ENCODE measurements around the gene SLC35F4. TPM values are rescaled to one million over a fixed set of nuclear protein-coding genes. Genes with fewer than 3 reads are reported as not detected.
"Not testable (repeated sequence)": the region's sequence is repeated elsewhere in the genome, so short reads cannot be mapped to it uniquely, and the experiment has no call there.

SLC35F4 gene
- total RNA-seq, 1 donor from 2014 or later = not detected

DNA sequence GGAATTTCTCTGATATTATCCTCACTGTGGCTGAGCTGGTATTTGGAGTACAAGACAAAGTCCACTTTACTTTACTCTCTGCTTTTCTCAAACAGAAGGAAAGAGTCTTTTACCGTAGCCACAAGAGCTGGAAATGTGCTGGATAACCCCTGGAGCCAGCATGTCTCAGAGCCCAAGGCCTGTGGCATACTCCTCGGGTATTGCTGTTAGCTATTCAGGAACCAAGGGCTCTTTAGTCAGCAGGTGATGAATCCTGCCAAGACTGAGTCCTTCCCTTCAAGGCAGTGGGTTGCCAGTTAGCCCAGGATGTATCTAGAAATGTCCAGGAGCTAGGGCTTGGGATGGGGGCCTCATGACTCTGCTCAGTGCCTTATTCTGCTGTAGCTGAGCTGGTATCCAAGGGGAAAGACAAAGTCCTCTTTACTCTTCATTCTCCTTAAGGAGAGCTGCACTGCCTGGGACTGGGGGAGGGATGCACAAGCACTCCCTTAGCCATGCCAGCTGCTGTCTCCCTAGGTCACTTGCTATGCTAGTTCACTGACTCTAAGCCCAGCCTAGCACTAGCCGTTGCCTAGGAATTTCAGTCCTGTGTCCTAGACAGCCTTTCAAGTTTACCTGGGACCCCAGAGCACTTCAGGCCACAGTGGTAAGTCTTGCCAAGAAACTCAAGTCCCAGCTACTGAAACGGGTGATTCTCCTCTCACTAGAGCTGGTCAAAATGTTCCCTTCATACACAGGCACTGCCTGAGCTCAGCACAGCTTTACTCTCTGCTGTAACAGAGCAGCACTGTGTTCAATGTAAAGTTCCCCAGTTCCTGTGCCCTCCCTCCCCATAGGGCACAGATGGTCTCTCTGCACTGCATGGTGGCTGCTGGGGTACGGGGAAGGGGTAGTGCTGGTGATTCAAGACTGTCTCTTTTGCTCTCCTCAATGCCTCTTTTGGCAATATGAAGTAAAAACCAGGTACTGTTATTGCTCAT, 136.4 kb downstream of the SLC35F4 start:
- DNase-seq (ENCODE audit: low read depth, low spot score) = no peak

DNA sequence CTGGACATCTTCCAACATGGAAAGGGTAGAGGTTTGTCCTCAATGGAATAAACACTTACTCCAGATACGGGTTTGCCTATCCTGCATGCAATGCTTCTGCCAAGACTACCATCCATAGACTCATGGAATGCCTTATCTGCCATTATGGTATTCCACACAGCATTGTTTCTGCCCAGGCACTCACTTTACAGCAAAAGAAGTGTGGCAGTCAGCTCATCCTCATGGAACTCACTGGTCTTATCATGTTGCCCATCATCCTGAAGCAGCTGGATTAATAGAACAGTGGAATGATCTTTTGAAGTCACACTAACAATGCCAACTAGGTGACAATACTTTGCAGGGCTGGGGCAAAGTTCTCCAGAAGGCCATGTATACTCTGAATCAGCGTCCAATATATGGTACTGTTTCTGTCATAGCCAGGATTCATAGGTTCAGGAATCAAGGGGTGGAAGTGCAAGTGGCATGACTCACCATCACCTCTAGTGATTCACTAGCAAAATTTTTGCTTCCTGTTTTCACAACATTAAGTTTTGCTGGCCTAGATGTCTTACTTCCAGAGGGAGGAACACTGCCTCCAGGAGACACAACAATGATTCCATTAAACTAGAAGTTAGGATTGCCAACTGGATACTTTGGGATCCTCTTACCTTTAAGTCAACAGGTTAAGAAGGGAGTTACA, 140.4 kb downstream of the SLC35F4 start:
- peak; percentile 77 for DNase-seq (ENCODE audit: low read depth, low spot score)

DNA sequence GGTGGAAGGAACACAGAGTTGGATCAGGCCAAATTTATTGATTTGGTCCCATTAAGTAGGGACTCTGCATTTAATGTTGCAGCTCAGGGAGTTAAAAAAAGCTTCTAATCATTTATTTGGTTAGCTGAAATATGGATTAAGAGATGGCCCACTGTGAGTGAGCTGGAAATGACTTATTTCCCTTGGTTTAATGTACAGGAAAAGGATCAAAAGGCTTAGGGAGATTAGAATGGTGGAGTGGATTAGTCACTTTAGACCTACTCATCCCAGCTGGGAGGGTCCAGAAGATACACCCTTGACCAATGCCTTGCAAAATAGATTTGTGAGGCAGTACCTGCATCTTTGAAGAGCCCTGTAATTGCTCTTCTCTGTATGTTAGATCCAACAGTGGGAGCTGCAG, 143.8 kb downstream of the SLC35F4 start:
- peak; percentile 32 for DNase-seq (ENCODE audit: low read depth, low spot score)

DNA sequence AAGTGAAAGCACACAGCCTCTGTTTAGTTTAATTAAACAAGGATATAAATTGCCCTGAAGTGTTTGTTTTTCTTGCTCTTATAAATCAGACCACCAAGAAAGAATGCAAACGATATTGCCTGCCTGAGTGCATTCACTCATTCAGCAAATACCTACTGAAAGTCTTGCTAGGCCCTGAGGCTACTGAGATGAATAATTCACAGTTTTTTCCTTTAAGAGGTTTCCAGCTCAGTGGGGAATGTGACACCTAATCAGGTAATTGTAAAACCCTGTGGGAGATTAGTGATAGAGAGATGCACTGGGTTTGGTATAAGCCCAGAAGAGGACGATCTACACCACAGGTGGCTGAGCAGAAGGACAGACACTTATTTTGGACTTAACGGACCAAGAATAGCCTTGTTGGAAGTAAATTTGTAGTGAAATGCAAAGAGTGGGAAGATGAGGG, 151.4 kb downstream of the SLC35F4 start:
- DNase-seq (ENCODE audit: low read depth, low spot score) = no peak

DNA sequence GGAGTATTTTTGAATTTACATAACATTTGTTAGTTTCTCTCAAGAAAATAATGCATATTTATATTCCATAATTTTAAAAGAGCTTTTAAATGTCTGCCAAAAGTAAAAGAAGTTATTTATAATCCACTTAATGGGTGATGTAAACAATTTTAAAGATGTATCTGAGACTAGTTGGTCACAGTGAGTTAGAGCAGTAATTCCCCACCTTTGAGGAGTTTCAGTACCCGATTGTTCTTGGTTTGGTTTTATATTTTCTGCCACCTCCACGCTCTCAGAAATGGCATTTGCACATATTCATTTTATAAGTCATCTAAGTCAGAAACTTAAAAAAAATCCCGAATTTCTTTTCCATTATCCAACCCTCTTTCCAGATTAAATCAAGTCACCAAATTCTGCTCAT, 153.2 kb downstream of the SLC35F4 start:
- DNase-seq (ENCODE audit: low read depth, low spot score) = no peak

DNA sequence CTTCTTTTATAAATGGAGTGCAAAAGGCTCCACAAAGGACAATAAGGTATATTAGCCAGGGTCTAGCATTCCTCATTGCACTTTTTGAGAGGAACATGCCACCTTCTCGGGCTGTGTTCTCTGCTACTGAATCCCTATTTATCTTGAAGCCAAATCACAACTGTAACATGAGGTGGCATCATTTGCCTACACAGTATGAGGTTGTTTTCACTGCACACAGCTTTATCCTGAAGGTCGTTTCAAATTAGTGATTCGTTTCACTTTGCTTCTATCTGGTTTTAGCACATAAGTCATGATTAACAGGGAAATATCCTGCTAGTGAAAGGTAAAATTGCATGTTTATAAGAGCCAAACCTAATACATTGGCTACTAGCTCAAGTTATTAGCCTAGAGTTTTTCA, 153.8 kb downstream of the SLC35F4 start:
- no peak for DNase-seq (ENCODE audit: low read depth, low spot score)

DNA sequence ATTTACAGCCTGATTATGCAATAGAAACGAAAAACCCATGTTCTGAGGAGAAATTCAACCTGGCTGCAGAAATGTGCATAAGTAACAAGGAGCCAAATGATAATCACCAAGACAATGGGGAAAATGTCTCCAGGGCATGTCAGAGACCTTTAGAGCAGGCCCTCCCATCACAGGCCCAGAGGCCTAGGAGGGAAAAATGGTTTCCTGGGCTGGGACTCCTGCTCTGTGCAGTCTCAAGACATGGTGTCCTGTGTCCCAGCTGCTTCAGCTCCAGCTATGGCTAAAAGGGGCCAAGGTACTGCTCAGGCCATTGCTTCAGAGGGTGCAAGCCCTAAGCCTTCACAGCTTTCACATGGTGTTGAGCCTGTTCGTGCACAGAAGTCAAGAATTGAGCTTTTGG, 156.0 kb downstream of the SLC35F4 start:
- DNase-seq (ENCODE audit: low read depth, low spot score) = no peak

DNA sequence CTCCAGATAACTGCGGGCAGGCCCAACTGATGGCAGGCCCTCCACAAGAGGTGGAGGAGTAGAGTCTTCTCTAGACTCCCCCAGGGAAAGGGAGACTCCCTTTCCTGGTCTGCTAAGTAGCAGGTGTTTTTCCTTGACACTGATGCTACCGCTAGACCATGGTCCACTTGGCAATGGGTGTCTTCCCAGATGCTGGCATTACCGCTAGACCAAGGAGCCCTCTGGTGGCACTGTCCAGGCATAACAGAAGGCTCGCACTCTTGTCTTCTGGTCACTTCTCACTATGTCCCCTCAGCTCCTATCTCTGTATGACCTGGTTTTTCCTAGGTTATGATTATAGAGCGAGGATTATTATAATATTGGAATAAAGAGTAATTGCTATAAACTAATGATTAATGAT, 156.8 kb downstream of the SLC35F4 start:
- not testable (repeated sequence) for DNase-seq (ENCODE audit: low read depth, low spot score)

DNA sequence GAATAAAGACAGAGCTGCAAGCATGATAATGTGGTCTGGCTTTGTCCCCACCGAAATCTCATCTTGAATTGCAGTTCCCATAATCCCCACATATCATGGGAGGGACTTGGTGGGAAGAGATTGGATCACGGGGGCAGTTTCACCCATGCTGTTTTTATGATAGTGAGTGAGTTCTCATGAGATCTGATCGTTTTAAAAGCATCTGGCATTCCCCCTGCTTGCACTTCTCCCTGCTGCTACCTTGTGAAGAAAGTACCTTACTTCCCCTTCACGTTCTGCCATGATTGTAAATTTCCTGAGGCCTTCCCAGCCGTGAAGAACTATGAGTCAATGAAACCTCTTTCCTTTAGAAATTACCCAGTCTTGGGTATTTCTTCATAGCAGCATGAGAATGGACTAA, 158.7 kb downstream of the SLC35F4 start:
- DNase-seq (ENCODE audit: low read depth, low spot score) = no peak

DNA sequence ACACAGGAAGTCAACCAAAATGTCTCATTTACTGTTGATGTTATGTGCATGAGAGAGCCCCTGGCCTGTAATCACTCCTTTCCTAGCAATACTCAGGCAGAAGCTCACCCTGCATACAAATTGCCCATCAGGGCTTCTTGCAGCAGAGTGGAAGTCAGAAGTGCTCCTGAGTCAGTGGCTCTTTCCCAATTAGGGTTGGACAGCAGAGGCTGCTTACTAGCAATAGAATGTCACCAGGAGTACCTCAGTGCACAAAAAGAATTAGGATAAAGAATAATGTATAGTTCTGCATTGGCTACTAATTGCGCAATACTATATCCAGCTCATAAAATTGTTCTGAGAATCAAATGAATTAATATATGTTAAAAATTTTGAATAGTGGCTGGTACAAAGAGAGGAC, 161.1 kb downstream of the SLC35F4 start:
- no peak for DNase-seq (ENCODE audit: low read depth, low spot score)

DNA sequence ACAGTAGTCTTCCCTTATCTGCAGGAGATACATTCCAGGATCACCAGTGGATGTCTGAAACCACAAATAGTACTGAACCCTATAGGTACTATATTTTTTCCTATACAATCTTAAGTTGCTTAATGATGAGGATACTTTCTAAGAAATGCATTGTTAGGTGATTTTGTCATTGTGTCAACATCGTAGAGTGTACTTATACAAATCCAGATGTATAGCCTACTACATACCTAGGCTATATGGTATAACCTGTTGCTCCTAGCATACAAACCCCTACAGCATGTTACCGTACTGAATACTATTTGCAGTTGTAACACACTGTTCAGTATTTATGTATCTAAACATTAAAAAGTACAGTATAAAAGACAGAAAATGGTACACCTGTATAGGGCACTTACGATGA, 165.9 kb downstream of the SLC35F4 start:
- no peak for DNase-seq (ENCODE audit: low read depth, low spot score)

DNA sequence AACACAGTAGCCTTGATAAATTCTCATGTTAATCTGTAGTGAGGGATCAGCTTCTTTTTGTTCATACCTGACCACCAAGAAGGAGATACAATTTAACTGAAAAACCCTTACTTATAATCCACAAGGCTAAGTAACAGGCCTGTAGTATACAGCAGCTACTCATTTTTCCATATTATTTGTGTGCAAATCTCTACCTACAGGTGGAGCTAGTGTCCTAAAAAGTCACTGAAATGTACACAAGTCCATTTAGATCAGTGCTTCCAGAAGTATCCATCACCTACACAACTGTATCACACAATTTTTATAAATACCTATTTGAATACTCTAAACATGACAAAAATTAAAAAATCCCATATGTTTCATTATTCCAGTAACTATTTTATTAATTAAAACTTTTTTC, 173.2 kb downstream of the SLC35F4 start:
- DNase-seq (ENCODE audit: low read depth, low spot score) = peak; percentile 45

DNA sequence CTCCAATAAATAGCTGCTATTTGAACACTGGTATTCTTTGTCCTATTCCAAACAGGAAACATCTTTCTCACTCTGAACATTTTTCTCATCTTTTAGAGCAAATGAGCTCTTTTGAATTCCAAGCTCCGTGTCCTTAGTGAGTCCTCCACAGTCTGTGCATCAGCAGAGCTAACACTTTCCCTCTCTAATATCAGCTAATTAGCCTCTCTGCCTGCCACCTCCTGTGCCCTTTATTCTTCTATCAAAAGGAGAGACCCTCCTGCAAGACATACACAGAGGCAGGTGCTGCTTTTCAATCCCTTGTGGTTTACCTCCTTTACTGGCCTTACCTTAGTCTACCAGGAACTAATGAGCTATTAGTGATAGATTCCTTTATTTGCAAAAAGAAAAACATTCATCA, 178.5 kb downstream of the SLC35F4 start:
- no peak for DNase-seq (ENCODE audit: low read depth, low spot score)

DNA sequence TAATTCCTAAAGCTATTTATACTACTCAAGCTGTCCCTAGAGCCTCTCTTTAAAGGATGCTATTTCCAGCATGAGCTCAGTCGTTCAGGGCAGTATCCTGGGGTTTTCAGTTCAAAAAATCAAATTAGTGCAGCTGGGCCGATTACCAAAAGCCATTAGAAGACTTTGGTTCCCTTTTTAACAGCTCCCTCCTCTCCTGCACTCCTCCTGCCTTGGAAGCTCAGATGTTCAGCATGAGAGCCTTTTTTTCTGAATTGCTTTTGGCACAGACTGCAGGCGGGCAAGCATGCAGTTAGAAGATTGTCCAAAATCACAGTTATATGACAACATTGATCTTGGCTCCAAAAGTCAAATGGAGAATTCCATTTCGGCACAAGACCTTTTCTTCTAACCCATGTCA, 179.6 kb downstream of the SLC35F4 start:
- DNase-seq (ENCODE audit: low read depth, low spot score) = no peak

DNA sequence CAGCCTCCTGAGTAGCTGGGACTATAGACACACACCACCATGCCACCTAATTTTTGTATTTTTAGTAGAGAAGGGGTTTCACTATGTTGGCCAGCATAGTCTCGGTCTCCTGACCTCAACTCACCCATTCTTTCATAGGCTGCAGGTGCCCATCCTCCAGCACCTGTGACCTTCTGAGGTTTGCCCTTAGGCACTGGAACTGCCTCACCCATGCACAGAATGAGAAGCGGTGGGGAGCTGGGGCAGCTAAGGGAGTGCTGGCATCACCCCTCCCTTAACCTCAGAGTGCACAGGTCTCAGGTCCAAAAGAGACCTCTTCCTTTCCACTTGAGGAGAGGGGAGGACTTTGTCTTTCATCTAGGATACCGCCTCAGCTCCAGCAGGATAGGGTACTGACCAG, 194.9 kb downstream of the SLC35F4 start:
- no peak for DNase-seq (ENCODE audit: low read depth, low spot score)

DNA sequence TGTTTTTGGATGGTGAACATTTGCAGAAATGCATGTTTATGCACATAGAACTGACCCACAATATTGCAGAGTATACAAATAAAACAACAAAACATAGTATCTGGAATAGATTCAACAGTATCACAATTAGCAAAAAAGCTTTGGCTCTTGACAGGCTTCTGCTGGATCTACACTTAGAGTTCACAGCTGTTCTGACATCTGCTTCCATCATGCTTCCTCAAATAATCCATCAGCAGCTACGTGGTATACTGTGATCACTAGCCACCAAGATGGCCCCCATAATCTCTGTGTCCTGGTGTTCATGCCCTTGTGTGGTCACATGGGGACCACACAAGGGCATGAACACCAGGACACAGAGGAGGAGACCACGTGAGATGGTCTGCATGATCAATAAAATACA, 205.7 kb downstream of the SLC35F4 start:
- no peak for DNase-seq (ENCODE audit: low read depth, low spot score)

DNA sequence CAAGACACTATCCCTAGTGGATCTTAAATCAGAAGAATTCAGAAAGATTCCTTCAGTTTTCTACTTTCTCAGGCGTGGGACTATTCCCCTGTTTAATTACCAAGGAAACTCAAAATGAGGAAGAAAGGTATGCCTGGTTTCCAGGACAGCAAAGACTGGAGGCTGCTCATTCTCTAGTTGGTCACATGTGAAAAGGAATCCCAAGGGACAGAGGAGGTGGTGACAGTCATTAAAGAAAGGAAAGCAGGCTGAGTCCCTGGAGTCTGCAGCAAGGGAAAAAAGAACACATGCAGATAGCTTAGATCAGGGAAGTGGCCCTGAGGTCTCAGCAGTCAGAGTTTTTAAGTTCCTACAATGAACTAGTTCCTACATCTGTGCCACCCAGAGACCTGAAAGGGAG, 206.8 kb downstream of the SLC35F4 start:
- no peak for DNase-seq (ENCODE audit: low read depth, low spot score)

DNA sequence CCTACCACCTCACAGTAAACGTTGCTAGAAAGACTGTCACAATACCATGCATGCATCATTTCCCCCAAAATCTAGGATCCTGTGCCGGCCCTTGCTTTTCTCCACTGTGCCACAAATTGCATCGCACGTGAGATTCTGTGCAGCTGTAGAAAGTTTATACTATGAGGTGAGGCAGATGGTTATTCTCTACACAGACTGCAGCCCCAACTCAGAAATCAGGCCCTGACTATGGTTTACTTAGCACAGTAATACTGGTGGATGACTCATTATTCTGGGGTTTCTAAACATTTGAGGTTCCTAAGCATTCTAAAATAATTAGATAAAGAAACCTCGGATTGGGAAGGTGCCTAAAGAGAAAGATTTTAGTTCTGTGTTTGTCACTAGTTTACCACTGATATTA, 208.4 kb downstream of the SLC35F4 start:
- no peak for DNase-seq (ENCODE audit: low read depth, low spot score)

DNA sequence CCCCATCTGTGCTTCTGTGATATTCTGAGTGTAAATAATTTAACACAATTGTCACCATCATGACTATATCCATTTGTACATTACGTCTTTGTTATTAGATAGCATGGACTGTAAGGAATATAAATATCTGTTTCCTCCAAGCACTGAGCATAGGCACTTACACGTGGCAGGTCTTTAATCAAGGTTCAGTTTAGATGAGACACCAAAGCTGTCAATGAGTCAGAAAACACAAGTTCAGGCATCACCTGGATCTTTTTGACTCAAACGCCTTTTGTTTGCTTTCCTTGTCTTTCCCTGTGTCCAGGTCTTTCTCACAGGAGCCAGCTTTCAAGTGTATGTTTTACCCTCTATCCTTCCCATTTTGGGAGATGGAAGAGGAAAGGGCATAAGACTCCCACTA, 209.0 kb downstream of the SLC35F4 start:
- DNase-seq (ENCODE audit: low read depth, low spot score) = no peak

DNA sequence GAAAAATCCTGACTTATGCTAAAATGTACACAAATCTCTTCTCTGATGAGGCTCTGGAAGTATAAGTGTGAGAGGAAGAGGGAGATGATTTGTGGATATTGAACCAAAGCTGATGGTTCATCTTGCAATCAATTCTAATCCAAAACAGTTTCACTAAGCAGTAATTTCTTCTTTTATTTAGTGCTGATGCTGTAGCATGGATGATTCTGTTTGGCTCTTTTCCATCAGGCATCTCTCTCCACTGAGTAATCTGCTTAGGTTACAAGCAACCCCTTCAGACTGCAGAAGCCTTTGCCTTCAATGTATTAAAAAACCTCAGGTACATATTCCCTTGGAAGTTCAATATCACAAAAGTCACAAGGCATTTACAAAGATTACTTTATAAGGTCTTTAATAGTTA, 213.1 kb downstream of the SLC35F4 start:
- no peak for DNase-seq (ENCODE audit: low read depth, low spot score)

DNA sequence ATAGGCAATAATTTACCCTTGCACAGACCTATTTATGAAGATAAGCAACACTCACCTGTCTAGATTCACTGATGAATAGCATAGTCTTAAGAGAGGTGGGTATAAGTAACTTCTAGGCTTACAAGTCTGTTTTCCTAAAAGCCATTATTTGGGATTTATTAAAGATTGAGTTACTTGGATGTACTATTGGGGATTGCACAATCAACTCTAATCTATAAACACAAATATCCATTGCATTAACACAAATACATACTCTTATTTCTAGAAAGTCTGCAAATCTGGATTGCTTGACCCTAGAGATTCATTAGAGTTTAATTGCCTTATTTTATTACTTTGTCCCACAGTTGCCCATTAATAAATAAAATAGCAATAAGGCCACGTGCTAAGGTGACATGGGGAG, 224.1 kb downstream of the SLC35F4 start:
- no peak for DNase-seq (ENCODE audit: low read depth, low spot score)

DNA sequence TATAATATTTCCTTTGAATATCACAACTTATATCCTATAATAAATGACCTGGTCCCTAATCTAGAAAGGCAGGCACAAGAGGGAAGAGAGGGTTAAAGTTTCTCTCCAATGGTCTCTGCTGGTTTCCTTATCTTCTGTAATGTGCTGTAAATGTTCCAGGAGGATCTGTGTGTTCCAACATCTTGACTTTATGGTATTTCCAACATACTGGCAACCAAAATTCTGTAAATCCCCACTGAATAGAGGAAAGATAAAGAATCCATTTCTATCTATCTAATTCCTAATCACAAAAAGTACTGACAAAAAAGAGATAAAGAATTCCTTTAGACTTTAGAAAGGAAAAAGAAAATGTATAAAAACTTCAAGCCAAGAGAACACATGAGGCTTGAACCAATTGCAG, 225.9 kb downstream of the SLC35F4 start:
- no peak for DNase-seq (ENCODE audit: low read depth, low spot score)

DNA sequence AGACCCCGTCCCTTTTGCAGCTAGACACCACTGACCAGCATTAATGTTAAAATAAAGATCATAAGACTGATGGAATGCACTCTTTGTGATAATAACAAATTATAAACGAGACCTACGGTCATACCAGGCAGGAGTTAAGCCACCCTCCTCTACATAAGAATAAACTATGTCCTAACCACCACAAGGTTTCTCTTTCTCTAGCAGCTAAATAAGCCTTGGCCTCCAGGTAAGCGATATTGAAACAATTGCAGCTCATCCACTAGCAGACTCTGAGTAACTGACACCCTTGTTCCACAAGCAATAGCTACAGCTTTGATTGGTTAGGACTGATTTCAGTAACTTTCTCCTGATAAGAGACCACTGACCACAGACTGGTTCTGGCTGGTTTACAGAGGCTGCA, 228.0 kb downstream of the SLC35F4 start:
- no peak for DNase-seq (ENCODE audit: low read depth, low spot score)
